22Rv1 (cell line): ENCODE data around the gene ERI3.

Experiments
- ZFX ChIP-seq: fragments of 450-650 bp; IDR thresholded peaks from 2 replicates; pipeline ENCODE4 v1.6.1; 2017; ENCODE audit warnings: antibody characterized with exemption, borderline replicate concordance
- TF ChIP-seq, protein P1 (sequence below): fragments of 450-650 bp; IDR thresholded peaks from 2 replicates; pipeline ENCODE4 v1.5.1; 2017; ENCODE audit warnings: mild to moderate bottlenecking

DNA sequence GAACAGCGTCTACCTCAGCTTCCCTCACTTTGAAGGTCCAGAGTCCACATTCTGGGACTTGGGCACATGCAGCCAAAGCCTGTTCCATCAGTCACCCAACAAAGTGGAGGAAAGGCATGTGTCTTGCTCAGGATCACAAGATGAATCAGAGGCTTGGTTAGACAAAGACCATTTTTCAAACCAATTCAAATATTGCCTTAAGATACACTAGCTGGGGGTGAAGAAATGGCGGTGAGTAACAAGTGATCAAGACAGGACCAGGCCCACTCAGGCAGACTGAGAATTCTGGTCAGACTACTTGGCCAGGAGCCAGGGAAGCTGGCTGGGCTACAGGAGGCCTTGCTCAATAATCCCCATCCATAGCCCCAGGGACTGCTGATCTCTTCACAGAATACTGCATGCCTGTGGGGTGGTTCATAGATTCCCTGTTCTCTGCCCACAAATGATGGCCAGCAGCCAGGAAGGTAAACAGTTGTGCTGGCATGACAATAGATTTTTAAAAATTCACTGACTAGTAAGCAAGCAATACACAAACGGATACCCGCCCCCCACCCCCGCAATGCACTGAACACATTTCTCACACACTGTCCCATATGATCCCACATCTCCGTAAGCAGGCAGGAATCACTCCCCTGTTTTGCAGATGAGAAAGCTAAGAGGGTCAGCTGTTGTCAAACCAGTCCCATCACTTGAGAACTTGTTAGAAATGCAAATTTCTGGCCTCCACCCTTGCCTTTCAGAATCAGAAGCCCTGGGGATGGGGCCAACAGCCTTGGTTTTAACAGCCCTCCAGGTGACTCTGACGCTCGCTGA, 27.2 kb downstream of the ERI3 start:
- TF ChIP-seq, protein P1, sequence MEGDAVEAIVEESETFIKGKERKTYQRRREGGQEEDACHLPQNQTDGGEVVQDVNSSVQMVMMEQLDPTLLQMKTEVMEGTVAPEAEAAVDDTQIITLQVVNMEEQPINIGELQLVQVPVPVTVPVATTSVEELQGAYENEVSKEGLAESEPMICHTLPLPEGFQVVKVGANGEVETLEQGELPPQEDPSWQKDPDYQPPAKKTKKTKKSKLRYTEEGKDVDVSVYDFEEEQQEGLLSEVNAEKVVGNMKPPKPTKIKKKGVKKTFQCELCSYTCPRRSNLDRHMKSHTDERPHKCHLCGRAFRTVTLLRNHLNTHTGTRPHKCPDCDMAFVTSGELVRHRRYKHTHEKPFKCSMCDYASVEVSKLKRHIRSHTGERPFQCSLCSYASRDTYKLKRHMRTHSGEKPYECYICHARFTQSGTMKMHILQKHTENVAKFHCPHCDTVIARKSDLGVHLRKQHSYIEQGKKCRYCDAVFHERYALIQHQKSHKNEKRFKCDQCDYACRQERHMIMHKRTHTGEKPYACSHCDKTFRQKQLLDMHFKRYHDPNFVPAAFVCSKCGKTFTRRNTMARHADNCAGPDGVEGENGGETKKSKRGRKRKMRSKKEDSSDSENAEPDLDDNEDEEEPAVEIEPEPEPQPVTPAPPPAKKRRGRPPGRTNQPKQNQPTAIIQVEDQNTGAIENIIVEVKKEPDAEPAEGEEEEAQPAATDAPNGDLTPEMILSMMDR = no peak
- TF ChIP-seq ZFX = no peak
